COLO829 (cell line): ENCODE data around the gene MTR.
A peak's percentile ranks its signal among the peaks of the same experiment; 100 is the strongest.
"Not testable (repeated sequence)": the region's sequence is repeated elsewhere in the genome, so short reads cannot be mapped to it uniquely, and the experiment has no call there.

ENCODE experiments used
- DNase-seq: peaks from one replicate; pipeline ENCODE4 v3.0.0; 2012; ENCODE audit warnings: low spot score

MTR gene

GRCh38 chr1:236908669-236909068 lies 113.6 kb downstream of the MTR start:
- no peak for DNase-seq

GRCh38 chr1:236911047-236911446 lies 116.0 kb downstream of the MTR start:
- DNase-seq = not testable (repeated sequence)

GRCh38 chr1:236913371-236914037 lies 118.4 kb downstream of the MTR start:
- DNase-seq = no peak

- no peak for DNase-seq
Measured at GRCh38 chr1:236914375-236914774, 119.3 kb downstream of the MTR start.

- DNase-seq = no peak
Measured at GRCh38 chr1:236916131-236916800, 121.2 kb downstream of the MTR start.

GRCh38 chr1:236917448-236917847 lies 122.4 kb downstream of the MTR start:
- no peak for DNase-seq

- peak; percentile 51 for DNase-seq
Measured at GRCh38 chr1:236920286-236920894, 125.3 kb downstream of the MTR start.

- DNase-seq = no peak
Measured at GRCh38 chr1:236921610-236922009, 126.5 kb downstream of the MTR start.

GRCh38 chr1:236922190-236922589 lies 127.1 kb downstream of the MTR start:
- no peak for DNase-seq

GRCh38 chr1:236925386-236925785 lies 130.3 kb downstream of the MTR start:
- no peak for DNase-seq

- DNase-seq = no peak
Measured at GRCh38 chr1:236930503-236930902, 135.4 kb downstream of the MTR start.

GRCh38 chr1:236938760-236939159 lies 143.7 kb downstream of the MTR start:
- no peak for DNase-seq

GRCh38 chr1:236942431-236942830 lies 147.3 kb downstream of the MTR start:
- no peak for DNase-seq

GRCh38 chr1:236944556-236944955 lies 149.5 kb downstream of the MTR start:
- DNase-seq = no peak

- DNase-seq = no peak
Measured at GRCh38 chr1:236945002-236945401, 149.9 kb downstream of the MTR start.

GRCh38 chr1:236947794-236948193 lies 152.7 kb downstream of the MTR start:
- no peak for DNase-seq

GRCh38 chr1:236948381-236948780 lies 153.3 kb downstream of the MTR start:
- no peak for DNase-seq

GRCh38 chr1:236948996-236949395 lies 153.9 kb downstream of the MTR start:
- no peak for DNase-seq

- DNase-seq = no peak
Measured at GRCh38 chr1:236950365-236950764, 155.3 kb downstream of the MTR start.

- DNase-seq = no peak
Measured at GRCh38 chr1:236951672-236952071, 156.6 kb downstream of the MTR start.

GRCh38 chr1:236952246-236953003 lies 157.3 kb downstream of the MTR start:
- DNase-seq = no peak

GRCh38 chr1:236953151-236953700 lies 158.1 kb downstream of the MTR start:
- no peak for DNase-seq
